MCF 10A (cell line): ENCODE measurements around the gene RHOA. TPM values are rescaled to one million over a fixed set of nuclear protein-coding genes. Genes with fewer than 3 reads are reported as not detected.
A peak's percentile ranks its signal among the peaks of the same experiment; 100 is the strongest.

Experiments used
- BruUV-seq: library from RNA; stranded (reverse); fragments of 400-500 nt; replicated peaks from 2 replicates; lab custom pipeline; 2021; lab: Mats Ljungman, UMichigan
- CTCF ChIA-PET: fragments of 300-600 bp; sonication (Branson Sonifier 250); formaldehyde crosslinking; extraction: SDS; loops from one replicate; lab custom pipeline; 2021; ENCODE audit warnings: antibody characterized with exemption, inconsistent platforms; lab: Yijun Ruan, JAX
- POLR2A ChIA-PET: fragments of 300-600, 350-650 bp; sonication (Branson Sonifier 250); formaldehyde crosslinking; extraction: SDS; loops from one replicate; lab custom pipeline; 2020; ENCODE audit warnings: antibody characterized with exemption, inconsistent platforms; lab: Yijun Ruan, JAX
- DNase-seq: peaks from one replicate; pipeline ENCODE4 v3.0.0-alpha.2; 2018; ENCODE audit not compliant: unreplicated experiment
- H3K27ac Mint-ChIP-seq: one replicate; pipeline ENCODE4 v1.8.0; 2022; ENCODE audit warnings: mild to moderate bottlenecking, low read depth, mixed read lengths; ENCODE audit not compliant: unreplicated experiment
- H3K27me3 Mint-ChIP-seq: one replicate; pipeline ENCODE4 v1.8.0; 2022; ENCODE audit warnings: mixed read lengths; ENCODE audit not compliant: insufficient read depth, unreplicated experiment
- H3K36me3 Mint-ChIP-seq: one replicate; pipeline ENCODE4 v1.8.0; 2022; ENCODE audit warnings: mild to moderate bottlenecking, moderate library complexity, mixed read lengths; ENCODE audit not compliant: insufficient read depth, unreplicated experiment
- H3K4me1 Mint-ChIP-seq: one replicate; pipeline ENCODE4 v1.8.0; 2022; ENCODE audit warnings: mixed read lengths; ENCODE audit not compliant: insufficient read depth, unreplicated experiment
- H3K4me3 Mint-ChIP-seq: one replicate; pipeline ENCODE4 v1.8.0; 2022; ENCODE audit warnings: mild to moderate bottlenecking, moderate library complexity, mixed read lengths; ENCODE audit not compliant: unreplicated experiment
- H3K9me3 Mint-ChIP-seq: one replicate; pipeline ENCODE4 v1.8.0; 2022; ENCODE audit warnings: mixed read lengths; ENCODE audit not compliant: unreplicated experiment
- intact Hi-C: fragments of 100-400 bp; cut with micrococcal nuclease; formaldehyde crosslinking; loops from 2 replicates; pipeline ENCODE4 v1.14.1; 2022
- total RNA-seq: library from RNA; stranded (reverse); gene quantifications from 2 replicates; pipeline ENCODE4 v1.2.3, GENCODE V29; 2022
- TF ChIP-seq, protein P1 (sequence below): fragments of 200-600 bp; IDR thresholded peaks from one replicate; pipeline ENCODE4 v1.8.0; 2022; ENCODE audit warnings: antibody characterized with exemption, mild to moderate bottlenecking; ENCODE audit not compliant: unreplicated experiment

The RHOA gene
- total RNA-seq, 1 experiment from 2014 or later: 298 TPM

- ChIA-PET CTCF (interaction anchor here (0.6 kb wide), 4 partner anchors 12 to 990 kb away, joined by 3 to 8 read pairs (median 4); no protein-coding TSS in a partner anchor), POLR2A (interaction anchor here (0.6 to 1.9 kb wide), 6 partner anchors 16 to 780 kb away, joined by 3 to 5 read pairs (median 4); partner anchors contain the start of genes TCTA and UQCRC1)
- no peak for DNase-seq
- Mint-ChIP-seq H3K9me3 (no peaks in the 10 kb centered on the region), H3K4me1 (peaks cover 14% of the 10 kb centered on the region), H3K4me3 (no peak overlapping the region), H3K36me3 (peaks cover 14% of the 10 kb centered on the region), H3K27me3 (no peaks in the 10 kb centered on the region), H3K27ac (no peak overlapping the region)
- BruUV-seq: no TSS peak
- intact Hi-C loops: no loop called here
- TF ChIP-seq, protein P1, sequence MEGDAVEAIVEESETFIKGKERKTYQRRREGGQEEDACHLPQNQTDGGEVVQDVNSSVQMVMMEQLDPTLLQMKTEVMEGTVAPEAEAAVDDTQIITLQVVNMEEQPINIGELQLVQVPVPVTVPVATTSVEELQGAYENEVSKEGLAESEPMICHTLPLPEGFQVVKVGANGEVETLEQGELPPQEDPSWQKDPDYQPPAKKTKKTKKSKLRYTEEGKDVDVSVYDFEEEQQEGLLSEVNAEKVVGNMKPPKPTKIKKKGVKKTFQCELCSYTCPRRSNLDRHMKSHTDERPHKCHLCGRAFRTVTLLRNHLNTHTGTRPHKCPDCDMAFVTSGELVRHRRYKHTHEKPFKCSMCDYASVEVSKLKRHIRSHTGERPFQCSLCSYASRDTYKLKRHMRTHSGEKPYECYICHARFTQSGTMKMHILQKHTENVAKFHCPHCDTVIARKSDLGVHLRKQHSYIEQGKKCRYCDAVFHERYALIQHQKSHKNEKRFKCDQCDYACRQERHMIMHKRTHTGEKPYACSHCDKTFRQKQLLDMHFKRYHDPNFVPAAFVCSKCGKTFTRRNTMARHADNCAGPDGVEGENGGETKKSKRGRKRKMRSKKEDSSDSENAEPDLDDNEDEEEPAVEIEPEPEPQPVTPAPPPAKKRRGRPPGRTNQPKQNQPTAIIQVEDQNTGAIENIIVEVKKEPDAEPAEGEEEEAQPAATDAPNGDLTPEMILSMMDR: no peak
These were observed 22.5 kb downstream of the RHOA start for GRCh38 chr3:49389297-49389696.

GRCh38 chr3:49388289-49388820 is 23.4 kb downstream of the RHOA start:
- CTCF ChIA-PET: interaction anchor here (0.6 to 0.7 kb wide), 2 partner anchors 62 to 205 kb away, joined by 3 to 5 read pairs; no protein-coding TSS in a partner anchor
- Mint-ChIP-seq H3K27me3 (no peaks in the 10 kb centered on the region), H3K9me3 (no peaks in the 10 kb centered on the region), H3K36me3 (peaks cover 12% of the 10 kb centered on the region), H3K4me1 (peaks cover 14% of the 10 kb centered on the region), H3K4me3 (no peak overlapping the region), H3K27ac (peak overlapping the region; percentile 9)
- TF ChIP-seq, protein P1: no peak
- no TSS peak for BruUV-seq
- DNase-seq: no peak
- intact Hi-C loops: no loop called here
- POLR2A ChIA-PET: interaction anchor here (0.9 to 1.9 kb wide), 5 partner anchors 10 to 53 kb away, joined by 3 to 5 read pairs (median 4); partner anchors contain the start of gene TCTA

DNA sequence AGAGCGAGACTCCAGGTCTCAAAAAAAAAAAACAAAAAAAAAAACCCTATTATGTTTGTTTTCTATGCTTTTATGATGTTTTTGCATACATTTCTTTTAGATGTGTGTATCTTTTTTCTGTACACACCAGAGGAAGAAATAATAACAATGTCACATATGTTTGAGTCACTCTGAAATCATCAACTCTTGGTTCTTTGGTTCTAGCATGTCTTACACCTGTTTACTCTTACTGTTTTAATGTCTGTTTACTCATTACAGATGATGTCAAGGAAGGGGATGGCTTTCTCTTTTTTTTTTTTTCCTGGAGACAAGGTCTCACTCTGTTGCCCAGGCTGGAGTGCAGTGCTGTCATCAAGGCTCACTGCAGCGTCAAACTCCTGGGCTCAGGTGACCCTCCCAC is 24.1 kb downstream of the RHOA start:
- Mint-ChIP-seq H3K27ac (no peak overlapping the region), H3K4me1 (peaks cover 14% of the 10 kb centered on the region), H3K4me3 (no peak overlapping the region), H3K36me3 (peaks cover 11% of the 10 kb centered on the region), H3K9me3 (no peaks in the 10 kb centered on the region), H3K27me3 (no peaks in the 10 kb centered on the region)
- DNase-seq: no peak
- ChIA-PET CTCF (interaction anchor here (0.7 kb wide), 1 partner anchor 205 kb away, joined by 5 read pairs; no protein-coding TSS in a partner anchor), POLR2A (interaction anchor here (0.9 to 1.4 kb wide), 3 partner anchors 9 to 54 kb away, joined by 3 to 4 read pairs (median 4); partner anchors contain the start of gene TCTA)
- BruUV-seq: no TSS peak
- intact Hi-C loops: no loop called here
- TF ChIP-seq, protein P1: no peak

DNA sequence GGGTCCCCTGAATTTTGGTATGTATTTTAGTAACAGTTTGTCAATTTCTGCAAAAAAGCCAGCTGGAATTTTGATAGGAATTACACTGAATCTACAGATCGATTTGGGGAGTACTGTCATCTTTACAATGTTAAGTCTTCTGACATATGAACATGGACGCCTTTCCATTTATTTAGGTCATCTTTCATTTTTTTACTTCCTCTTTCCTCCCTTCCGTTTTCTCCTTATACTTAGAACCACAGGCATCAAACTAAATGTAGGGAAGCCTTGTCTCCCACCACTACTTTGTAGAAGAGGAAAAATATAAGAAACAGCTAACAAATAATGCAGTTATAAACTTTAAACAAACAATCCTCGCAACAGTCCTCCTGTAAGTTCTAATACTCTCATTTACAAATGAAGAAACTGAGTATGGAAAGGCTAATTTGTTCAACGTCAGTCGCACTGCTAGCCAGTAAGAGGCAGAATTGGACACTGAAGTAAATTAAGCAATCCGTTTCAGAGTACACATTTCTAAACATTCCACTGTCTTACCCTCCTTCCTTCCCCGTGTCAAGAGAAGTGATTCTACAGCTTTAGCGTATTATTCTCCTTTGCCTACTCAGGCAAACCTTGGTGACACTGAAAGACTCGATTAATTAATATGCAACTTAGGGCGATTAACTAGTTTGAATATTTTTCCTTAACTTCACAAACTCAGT is 25.6 kb downstream of the RHOA start:
- H3K4me3 Mint-ChIP-seq: no peak overlapping the region
- POLR2A ChIA-PET: interaction anchor here (0.7 to 1.3 kb wide), 3 partner anchors 8 to 57 kb away, joined by 3 to 4 read pairs (median 3); partner anchors contain the start of genes RHOA and TCTA
- no peaks in the 10 kb centered on the region for H3K9me3 Mint-ChIP-seq
- H3K27ac Mint-ChIP-seq: no peak overlapping the region
- intact Hi-C loops: no loop called here
- TF ChIP-seq, protein P1: no peak
- BruUV-seq: no TSS peak
- no peak for DNase-seq
- no peaks in the 10 kb centered on the region for H3K27me3 Mint-ChIP-seq
- CTCF ChIA-PET: interaction anchor here (0.7 kb wide), 1 partner anchor 468 kb away, joined by 3 read pairs; no protein-coding TSS in a partner anchor
- H3K36me3 Mint-ChIP-seq: peaks cover 12% of the 10 kb centered on the region
- H3K4me1 Mint-ChIP-seq: peaks cover 14% of the 10 kb centered on the region
